ENCODE results near the gene MAML3.
"Not testable (repeated sequence)": the region's sequence is repeated elsewhere in the genome, so short reads cannot be mapped to it uniquely, and the experiment has no call there.

Gene MAML3

DNA sequence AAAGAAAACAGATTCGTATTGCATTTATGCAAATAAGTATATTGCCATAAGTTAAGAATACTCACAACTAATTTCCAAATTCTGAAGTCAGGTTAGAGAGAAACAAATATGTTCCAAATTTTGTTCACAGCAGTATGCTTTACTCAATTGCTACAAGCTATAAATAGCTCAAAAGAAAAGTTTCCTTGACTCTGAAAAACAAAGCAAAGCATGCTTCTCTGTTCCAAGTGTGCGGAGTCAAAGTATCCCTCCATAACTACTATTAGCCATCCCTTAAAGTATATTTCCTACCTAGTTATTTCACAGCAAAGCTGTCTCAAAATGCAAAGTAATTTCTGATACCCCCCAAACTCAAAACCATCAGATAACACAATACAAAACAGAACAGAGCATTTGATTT is 441.1 kb downstream of the MAML3 start:
- no peak for DNase-seq

DNA sequence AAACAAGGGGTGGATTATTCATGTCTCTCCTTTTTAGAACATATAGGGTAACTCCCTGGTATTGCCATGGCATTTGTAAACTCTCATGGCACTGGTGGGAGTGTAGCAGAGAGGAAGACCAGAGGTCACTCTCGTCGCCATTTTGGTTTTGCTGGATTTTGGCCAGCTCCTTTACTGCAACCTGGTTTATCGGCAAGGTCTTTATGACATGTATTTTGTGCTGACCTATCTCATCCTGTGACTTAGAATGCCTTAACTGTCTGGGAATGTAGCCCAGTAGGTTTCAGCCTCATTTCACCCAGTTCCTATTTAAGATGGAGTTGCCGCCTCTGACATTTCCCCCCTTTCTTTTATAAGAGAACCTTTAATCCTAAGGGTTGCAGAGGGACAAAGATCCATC is 442.5 kb downstream of the MAML3 start:
- no peak for DNase-seq

DNA sequence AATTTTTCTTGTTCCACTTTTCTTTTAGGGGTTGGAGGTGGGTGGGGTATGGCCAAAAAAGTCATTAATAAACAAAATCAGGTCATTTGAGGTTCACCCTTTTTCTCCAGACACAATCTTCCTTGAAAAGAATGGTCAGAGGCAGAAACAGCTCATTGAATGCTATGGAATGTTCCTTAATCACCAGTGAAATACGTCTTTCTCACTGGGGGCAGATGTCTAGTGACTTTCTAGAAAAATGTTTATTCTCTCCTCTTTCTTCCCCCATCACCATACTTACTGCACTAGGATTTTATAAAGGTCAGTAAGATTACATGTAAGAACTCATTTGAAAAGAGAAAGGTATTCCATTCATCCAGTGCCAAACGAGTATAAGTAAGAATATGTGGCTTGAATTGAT is 443.9 kb downstream of the MAML3 start:
- no peak for DNase-seq

DNA sequence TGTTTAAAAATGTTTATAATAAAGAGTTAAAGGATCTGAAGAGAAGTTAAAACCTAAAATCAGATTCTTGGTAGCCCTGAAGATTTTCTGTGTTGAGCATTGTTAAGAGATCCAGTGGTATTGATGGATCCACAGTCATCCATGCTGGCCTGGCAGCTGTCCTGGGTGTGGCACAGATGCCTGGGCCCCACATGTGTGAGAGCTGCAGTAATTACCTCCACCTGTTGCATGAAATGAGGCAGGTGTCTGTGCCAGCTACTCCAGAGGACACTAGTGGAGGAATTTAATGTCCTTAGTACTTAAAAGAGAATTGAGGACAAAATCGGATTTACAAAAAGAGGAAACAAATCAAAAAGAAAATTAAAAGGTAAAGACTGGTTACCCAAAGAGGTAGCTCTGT is 444.3 kb downstream of the MAML3 start:
- no peak for DNase-seq

DNA sequence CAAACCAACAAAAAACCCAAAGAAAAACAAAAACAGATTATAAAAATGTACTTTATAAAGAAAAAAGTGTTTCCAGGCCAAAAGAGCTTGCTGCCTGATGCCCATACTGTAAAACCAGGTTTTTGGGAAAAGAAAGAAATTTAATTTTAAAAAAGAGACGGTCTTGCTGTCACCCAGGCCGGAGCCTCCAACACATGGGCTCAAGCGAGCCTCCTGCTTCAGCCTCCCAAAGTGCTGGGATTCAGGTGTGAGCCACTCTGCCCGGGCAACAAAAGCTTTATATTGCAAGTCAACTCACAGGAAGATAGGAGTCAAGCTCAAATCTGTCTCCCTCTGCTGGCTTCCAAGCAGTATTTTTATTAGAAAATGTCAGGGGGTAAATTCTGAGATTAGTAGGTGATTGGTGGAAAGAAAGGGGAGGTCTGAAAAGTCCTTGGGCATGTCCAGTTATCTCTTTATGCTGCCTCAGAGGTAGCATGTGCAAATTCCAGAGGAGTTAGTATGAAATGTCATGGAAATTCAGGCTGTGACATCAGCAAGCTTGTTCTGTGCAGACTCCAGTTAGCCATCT is 449.0 kb downstream of the MAML3 start:
- no peak for DNase-seq

DNA sequence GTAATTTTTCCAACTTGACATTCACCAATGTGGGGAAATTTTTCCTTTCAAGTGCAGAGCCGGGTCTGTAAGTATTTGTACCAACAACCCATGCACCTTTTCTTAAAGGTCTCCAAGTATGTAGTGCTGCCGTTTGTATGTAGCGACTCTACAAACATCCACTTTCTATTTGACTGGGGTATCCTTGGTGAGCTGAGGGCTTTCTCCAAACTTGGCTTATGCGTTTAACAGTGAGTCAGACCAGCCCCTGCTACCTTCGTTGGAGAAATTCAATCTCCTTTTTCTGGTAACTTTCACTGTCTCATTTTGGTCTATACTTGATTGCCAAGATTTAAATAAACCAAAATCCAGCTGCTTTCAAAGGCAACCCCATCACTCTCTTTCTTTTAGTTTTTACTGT is 453.4 kb downstream of the MAML3 start:
- DNase-seq: no peak

DNA sequence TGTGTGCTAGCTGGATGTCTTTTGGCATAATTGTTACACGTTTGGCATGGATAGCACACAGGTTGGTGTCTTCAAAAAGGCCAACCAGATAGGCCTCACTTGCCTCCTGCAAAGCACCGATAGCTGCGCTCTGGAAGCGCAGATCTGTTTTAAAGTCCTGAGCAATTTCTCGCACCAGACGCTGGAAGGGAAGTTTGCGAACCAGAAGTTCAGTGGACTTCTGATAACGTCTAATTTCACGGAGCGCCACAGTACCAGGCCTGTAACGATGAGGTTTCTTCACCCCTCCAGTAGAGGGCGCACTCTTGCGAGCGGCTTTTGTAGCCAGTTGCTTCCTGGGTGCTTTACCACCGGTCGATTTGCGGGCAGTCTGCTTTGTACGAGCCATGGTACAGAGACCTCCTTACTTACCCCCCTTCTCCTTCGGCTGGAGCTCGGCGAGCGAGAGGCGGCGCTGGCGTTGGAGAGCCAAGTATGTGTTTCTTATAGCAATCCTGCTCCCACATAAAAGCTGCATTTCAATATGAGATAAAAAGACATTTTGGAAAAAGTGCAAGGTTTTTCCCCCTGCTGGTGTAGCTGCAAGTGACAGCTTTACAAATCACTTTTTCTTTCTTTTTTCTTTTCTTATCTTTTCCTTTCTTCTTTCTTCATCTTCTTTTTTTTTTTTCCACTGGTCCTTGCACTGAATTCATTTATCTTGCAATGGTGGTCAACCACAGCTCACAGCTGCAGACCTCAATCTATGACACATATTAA is 455.6 kb downstream of the MAML3 start:
- DNase-seq: not testable (repeated sequence)

DNA sequence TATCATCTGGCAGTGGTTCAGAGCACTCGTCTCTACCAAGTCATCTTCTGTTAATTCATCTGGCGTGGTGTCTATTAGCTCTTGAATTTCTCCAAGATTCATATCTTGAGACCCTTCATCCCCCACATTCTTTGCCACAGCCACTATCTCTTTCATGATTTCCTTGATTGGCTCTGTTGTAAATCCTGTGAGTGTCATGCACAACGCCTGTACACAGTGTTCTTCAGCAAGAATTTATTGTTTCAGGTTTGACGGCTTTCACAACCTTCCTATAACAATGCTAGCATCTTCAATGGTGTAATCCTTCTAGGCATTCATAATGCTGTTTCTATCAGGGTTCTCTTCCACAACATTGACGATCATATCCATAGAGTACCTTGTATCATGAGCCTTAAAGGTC is 457.5 kb downstream of the MAML3 start:
- no peak for DNase-seq

DNA sequence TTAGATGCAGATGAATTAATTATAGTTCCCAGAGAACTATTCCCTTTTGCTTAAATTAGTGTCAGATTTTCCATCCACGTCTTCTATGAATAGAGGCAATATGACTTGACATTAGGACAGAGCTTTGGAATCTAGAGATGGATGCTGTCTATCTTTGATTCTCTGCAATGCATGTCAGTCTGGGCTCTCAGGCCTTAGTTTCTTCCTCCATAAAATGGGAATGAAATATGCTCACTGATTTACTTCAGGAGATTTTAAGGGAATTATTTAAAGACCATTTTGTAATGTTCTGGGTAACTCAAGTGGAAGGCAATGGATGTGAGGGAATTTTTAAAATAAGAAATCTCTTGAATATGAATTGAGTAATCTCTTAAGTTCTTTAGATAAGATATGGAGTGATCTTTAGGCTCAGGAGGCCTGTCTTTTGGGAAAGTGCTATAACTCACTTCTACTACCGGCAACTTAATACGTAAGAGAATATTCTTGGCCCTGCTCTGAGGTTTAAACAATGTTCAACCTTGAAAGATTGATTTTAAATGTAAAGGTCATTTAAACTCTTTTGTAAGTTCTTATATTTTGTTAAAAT is 459.4 kb downstream of the MAML3 start:
- DNase-seq: no peak

DNA sequence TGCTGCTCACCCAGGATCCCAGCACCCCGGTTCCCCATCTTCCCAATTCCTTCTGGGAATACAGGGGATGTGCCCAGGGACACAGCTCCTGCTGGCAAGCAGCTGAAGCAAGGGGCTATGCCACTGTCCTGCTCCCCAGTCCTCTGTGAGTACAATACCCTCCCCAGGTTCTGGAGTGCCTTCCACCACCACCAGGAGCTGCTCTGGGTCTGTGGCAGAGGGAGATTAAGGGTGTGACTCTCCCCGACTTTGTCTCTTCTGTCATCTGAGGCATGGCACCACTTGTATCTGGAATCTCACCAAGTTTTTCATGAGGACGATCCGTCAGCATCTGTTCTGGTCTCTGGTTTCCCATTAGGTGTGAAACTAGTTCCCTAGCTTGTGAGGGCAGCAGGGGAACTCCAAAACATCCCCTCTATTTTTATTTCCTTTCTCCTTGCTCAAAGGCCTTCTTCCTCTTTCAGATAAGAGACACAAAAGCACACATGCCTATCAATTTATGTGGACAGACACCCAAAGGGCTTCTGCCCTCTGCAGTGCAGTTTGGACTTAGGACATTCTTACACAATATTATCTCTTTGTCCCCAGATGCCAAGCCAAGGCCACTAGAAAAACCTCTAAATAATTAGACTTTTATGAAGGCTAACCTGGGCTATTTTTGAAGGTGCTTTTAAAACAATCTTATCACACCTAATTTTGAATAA is 461.5 kb downstream of the MAML3 start:
- DNase-seq: no peak

DNA sequence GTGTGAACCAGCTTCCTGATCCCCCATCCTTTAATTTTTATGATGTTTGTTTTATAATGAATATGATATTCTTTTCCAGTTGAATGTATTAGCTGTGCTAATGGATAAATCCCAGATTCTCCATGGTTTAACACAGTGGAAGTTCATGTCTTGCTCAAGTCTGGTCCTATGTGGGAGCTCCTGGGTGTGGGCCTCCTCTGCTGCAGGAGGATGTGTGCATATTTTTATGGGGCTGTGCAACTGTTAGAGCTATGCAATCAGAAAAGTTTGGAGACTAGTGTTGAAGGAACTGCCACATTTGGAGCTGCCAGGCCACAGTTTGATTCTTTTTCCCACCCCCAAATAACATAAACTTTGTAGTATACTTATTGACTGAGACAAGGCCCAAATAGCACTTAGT is 463.6 kb downstream of the MAML3 start:
- no peak for DNase-seq

DNA sequence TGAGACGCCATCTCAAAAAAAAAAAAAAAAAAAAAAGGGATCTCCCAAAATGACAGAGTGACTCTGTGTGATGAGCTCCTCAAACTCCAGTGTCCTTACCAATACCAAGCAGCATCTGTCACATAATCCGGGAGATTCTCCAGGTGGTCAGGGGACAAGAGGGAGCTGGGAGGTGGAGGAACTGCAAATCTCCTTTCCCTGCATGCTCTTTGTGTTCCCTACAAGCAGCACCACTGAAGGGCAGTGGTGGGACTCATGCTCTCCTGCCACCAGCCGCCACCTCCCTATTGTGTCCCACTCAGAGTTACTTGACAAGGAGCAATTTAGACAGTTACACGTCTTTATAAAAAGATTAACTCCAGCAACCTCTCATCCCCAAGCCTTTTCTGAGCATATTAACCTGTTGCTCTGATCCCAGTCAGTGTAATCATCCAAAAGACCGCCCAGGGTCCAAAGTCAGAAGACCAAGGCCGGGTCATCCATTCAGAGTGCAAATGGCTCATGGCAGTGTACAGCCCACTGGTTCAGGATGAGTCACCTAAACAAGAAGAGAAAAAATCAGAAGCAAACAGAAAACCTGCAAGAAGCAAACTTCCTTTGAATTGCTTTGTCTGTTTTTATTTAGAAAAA is 464.8 kb downstream of the MAML3 start:
- DNase-seq: no peak

DNA sequence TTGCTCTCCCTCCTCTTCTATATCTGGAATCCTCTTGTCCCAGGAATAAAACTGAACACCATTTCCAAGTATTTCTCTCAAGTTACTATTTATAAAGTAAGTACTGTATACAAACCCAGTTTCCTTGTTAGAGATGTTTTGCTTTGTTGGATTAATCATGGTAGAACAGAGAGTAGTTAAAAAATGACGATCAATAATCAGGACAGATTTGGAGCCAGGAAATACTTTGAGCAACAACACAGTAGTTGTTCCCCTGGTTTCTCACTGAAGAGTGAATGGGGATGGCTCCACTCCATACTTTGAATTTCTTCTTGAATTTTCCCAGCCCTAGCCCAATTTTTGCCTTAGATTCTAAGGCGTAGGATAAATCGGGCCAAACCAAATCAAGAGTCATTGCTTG is 467.0 kb downstream of the MAML3 start:
- DNase-seq: no peak

DNA sequence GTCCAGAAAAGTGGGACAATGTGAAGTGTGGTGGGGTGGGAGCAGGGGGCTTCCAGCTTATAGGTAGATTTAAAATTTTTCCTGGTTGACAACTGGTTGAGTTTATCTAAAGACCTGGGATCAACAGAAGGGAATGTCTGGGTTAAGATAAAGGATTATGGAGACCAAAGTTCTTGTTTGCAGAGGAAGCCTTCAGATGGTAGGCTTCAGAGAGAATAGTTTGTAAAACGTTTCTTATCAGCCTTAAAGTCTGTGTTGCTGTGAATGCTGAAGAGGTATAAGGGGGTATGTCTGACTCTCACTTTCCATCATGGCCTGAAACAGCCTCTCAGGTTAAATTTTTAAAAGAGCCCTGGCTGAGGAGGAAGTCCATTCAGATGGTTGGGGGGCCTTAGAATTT is 467.9 kb downstream of the MAML3 start:
- no peak for DNase-seq

DNA sequence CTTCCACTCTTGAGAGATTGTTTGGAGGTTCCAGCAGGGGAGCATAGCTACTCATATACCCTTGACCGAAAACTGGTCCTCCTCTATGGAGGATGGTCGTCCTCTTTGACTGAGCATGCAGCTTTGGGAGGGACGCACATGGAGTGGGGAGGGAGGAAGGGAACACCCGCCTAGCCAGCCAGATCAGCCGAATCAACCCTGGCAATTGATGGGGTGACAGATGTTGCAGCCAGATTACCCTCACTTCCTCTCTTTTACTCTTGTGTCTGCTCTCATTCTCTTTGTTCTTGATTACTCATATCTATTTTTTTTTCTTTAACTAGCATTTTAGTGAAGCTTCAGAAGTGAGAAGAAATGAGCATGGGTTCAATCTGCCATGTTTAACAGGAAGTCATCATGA is 468.8 kb downstream of the MAML3 start:
- DNase-seq: peak in 1 of 2 donors; percentile 83

DNA sequence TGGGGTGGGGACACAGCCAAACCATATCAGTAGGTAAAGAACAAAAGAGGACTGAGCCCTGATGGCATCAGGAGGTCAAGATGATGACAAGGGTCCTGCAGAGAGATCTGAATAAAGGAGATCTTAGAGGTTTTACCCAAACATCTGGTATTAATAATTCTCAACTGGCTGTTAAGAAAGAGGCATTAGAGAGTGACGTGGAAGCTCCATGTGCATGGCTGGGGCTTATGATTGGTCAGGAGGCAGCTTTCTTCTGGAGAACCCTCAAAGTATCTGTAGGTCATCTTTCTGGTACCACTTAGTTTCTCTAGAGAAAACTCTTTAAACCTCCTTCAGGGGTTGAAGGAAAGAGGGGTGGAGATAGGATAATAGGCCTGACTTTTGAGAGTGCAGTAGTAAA is 469.6 kb downstream of the MAML3 start:
- no peak for DNase-seq

DNA sequence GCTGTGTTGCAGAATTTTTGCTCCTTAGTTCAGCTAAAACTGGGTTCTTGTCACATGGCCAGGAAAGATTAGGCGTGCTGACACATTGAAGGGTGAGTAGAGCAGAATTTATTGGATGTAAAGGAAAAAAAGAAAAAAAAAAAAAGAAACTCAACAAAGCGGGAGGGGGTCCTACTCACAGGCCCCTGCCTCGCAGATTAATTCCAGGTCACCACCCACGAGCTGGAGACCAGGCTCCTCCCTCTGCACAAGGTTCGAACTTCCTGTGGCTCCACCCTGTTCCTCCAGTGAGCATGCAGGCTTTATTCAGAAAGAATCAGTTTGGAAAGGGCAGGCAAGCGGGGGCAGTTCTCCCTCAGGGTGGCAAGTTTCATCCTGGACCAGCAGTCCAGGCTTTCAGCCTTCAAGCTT is 471.2 kb downstream of the MAML3 start:
- DNase-seq: no peak

DNA sequence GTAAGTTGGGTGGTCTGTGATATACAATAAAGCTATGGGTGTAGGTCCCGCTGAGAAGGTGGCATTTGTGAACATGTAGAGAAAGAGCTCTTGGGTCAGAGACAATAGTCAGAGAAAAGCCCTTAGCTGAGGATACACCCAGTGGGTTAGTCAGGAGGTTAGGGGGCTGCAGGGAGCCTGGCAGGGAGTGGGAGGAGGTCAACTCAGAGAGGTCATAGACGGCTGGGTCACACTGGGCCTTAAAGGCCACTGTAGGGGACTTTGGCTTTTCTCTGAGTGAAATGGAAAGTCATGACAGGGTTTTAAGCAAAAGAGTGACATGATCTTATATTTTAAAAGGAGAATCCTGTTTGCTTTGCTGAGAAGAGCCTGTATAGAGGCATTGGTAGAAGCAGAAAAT is 471.7 kb downstream of the MAML3 start:
- no peak for DNase-seq

DNA sequence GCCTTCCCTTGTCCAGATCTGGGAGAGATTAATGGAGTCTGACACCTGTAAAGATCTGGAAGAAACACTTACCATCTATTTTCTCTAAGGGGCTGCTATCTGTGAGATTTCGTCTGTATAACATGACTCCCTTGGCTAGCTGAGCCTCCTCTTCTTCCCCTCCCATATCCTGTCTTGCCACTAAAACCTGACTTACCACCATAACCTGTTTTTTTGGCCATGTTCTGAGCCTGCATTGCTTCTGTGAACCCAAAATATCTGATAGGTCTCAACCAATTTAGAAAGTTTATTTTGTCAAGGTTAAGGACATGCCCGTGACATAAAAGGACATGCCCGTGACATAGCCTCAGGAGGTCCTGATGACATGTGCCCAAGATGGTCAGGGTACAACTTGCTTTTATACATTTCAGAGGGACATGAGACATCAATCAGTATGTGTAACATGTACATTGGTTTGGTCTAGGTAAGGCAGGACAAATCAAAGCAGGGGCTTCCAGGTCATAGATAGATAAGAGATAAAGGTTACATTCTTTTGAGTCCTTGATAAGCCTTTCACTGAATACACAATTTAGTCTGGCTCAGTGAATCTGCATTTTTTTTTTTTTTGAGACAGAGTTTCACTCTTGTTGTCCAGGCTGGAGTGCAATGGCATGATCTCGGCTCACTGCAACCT is 476.9 kb downstream of the MAML3 start:
- no peak for DNase-seq

DNA sequence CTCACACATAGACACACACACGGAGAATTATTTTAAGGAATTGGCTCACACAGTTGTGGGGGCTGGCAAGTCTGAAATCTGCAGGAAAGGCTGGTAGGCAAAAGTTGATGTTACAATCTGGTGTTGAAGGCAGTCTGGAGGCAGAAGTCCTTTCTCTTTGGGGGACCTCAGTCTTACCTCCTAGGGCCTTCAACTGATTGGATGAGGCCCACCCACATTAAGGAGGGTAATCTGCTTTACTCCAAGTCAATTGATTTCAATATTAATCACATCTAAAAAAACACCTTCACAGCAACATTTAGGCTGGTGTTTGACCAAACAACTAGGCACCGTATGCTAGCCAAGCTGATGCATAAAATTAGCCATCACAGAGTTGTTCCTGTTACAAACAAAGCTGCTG is 477.6 kb downstream of the MAML3 start:
- DNase-seq: no peak

DNA sequence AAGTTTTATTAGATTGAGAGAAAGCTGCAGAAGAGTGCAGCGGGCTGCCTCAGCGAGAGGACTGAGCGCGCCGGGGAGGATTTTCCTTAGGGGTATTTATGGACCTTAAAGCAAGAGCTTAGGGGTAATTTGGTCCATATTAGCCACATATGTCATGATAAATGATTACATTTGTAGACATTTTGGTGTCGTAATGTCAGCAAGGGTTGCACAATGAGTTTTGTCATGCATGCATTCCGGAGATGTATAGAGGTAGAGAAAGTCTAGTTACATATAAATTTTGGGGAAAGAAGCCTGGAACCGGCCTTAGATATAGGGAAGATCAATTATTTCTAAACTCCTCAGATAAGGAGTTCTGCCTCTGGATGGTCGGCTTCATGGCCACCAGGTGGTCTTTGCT is 478.3 kb downstream of the MAML3 start:
- DNase-seq: no peak

DNA sequence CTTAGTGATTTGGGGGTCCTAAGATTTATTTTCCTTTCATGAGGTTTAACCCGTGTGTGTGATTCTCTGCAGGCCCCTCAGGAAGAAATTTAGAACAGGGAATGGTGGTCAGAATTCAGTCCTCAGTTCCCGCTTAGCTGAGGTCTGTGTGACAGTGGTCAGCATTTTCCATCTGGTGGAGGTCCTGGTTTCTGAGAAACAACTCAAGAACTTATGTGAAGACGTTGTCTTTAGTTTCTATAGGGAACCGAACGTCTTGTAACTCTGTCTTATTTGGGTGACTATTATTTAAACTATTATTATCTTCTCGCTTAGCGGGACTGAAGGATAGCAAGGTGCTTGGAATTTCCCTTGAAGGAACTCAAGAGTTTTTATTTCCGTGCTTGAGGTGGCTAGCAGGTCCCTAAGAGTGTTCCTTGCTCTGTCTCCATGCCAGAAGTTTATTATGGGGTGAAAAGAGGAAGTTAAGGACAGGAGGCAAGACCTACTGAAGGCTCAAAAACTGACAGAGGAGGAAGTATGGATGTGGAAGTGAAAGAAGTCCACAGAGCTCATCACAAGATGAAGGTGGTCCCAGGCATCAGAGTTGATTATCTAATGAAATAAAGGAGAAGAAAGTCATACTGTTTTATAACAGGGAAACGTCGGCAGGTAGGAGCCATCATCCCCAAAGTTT is 479.0 kb downstream of the MAML3 start:
- peak; percentile 7 to 94 for DNase-seq
